GM18867 (cell line): Measurements from ENCODE around the gene DOCK4.

Experiments used
- ATAC-seq: cut with Tn5 transposase; IDR thresholded peaks from one replicate; pipeline ENCODE4 v1.9.1; 2021; ENCODE audit warnings: mild to moderate bottlenecking, moderate library complexity; ENCODE audit not compliant: unreplicated experiment

Gene DOCK4

GRCh38 chr7:111869280-111869679 lies 336.9 kb downstream of the DOCK4 start:
- no peak for ATAC-seq

- ATAC-seq, result no peak
Measured at GRCh38 chr7:111867348-111867931, 338.8 kb downstream of the DOCK4 start.

- no peak for ATAC-seq
Measured at GRCh38 chr7:111866787-111867186, 339.4 kb downstream of the DOCK4 start.

GRCh38 chr7:111865430-111865829 lies 340.8 kb downstream of the DOCK4 start:
- no peak for ATAC-seq

GRCh38 chr7:111864291-111864976 lies 341.8 kb downstream of the DOCK4 start:
- ATAC-seq, result no peak

GRCh38 chr7:111863269-111863668 lies 342.9 kb downstream of the DOCK4 start:
- no peak for ATAC-seq

GRCh38 chr7:111860248-111860647 lies 346.0 kb downstream of the DOCK4 start:
- ATAC-seq, result no peak

GRCh38 chr7:111858331-111858730 lies 347.9 kb downstream of the DOCK4 start:
- no peak for ATAC-seq

GRCh38 chr7:111855842-111856227 lies 350.4 kb downstream of the DOCK4 start:
- no peak for ATAC-seq

- peak; percentile 90 for ATAC-seq
Measured at GRCh38 chr7:111855161-111855841, 350.9 kb downstream of the DOCK4 start.

GRCh38 chr7:111853201-111853990 lies 352.8 kb downstream of the DOCK4 start:
- no peak for ATAC-seq

- ATAC-seq, result no peak
Measured at GRCh38 chr7:111852081-111852480, 354.1 kb downstream of the DOCK4 start.

- ATAC-seq, result no peak
Measured at GRCh38 chr7:111846898-111847297, 359.3 kb downstream of the DOCK4 start.

- ATAC-seq, result no peak
Measured at GRCh38 chr7:111845853-111846252, 360.3 kb downstream of the DOCK4 start.

GRCh38 chr7:111844904-111845671 lies 361.1 kb downstream of the DOCK4 start:
- ATAC-seq, result no peak

GRCh38 chr7:111842491-111842890 lies 363.7 kb downstream of the DOCK4 start:
- ATAC-seq, result no peak

GRCh38 chr7:111841596-111842205 lies 364.5 kb downstream of the DOCK4 start:
- no peak for ATAC-seq

GRCh38 chr7:111840528-111840927 lies 365.7 kb downstream of the DOCK4 start:
- ATAC-seq, result no peak

- ATAC-seq, result no peak
Measured at GRCh38 chr7:111839261-111839660, 366.9 kb downstream of the DOCK4 start.

GRCh38 chr7:111836592-111836991 lies 369.6 kb downstream of the DOCK4 start:
- ATAC-seq, result no peak
